Lung (tissue), 12 donors: ENCODE measurements around the gene SLC37A3. TPM values are rescaled to one million over a fixed set of nuclear protein-coding genes. Genes with fewer than 3 reads are reported as not detected.

ENCODE experiments used
- ATAC-seq: fragments of 200-7000 bp; cut with Tn5 transposase; one replicate; pipeline ENCODE4 v1.9.1; 2020; ENCODE audit warnings: moderate number of reproducible peaks; ENCODE audit not compliant: insufficient read depth, low FRiP score
- DNase-seq, 3 donors: peaks; one replicate each; pipeline ENCODE4 v3.0.0-alpha.2; 2013 to 2017
- H3K27ac ChIP-seq, 2 donors: one replicate each; pipeline ENCODE4 v1.5.1; 2013; ENCODE audit warnings: mild to moderate bottlenecking in 2 of 2, moderate library complexity in 2 of 2, control low read depth in 1 of 2, inconsistent platforms in 1 of 2, low read depth in 1 of 2, low read length in 1 of 2
- H3K27me3 ChIP-seq, 3 donors: one replicate each; pipeline ENCODE4 v1.5.1; 2013; ENCODE audit warnings: low read length in 2 of 3; ENCODE audit not compliant: control insufficient read depth in 3 of 3, insufficient read depth in 3 of 3
- H3K36me3 ChIP-seq, 4 donors: one replicate each; pipeline ENCODE4 v1.5.1; 2013; ENCODE audit warnings: low read length in 4 of 4, mild to moderate bottlenecking in 1 of 4, moderate library complexity in 1 of 4; ENCODE audit not compliant: control insufficient read depth in 4 of 4, insufficient read depth in 4 of 4
- H3K4me1 ChIP-seq, 5 donors: one replicate each; pipeline ENCODE4 v1.5.1; 2013; ENCODE audit warnings: low read length in 5 of 5, mild to moderate bottlenecking in 2 of 5, moderate library complexity in 1 of 5; ENCODE audit not compliant: control insufficient read depth in 5 of 5, insufficient read depth in 5 of 5
- H3K4me3 ChIP-seq: one replicate; pipeline ENCODE4 v1.5.1; 2013; ENCODE audit warnings: mild to moderate bottlenecking, control low read depth, moderate library complexity
- H3K9ac ChIP-seq, 2 donors: one replicate each; pipeline ENCODE4 v1.5.1; 2013; ENCODE audit warnings: low read length in 2 of 2, control low read depth in 1 of 2; ENCODE audit not compliant: insufficient read depth in 1 of 2
- H3K9me3 ChIP-seq, 4 donors: one replicate each; pipeline ENCODE4 v1.5.1; 2013; ENCODE audit warnings: low read length in 3 of 4, mild to moderate bottlenecking in 1 of 4, moderate library complexity in 1 of 4; ENCODE audit not compliant: control insufficient read depth in 4 of 4, insufficient read depth in 3 of 4
- WGBS, 2 donors: extraction: QIAGEN DNeasy Blood & Tissue Kit; methylation state at CpG; one replicate each; pipeline ENCODE4 v1.1.7; 2013; 5-methylcytosine and 5-hydroxymethylcytosine counted together
- polyA plus RNA-seq, 2 donors: library from polyadenylated mRNA; stranded (reverse); fragments of 200-250 nt; gene quantifications; one replicate each; pipeline ENCODE4 v1.2.1, GENCODE V29; 2013
- total RNA-seq, 2 donors: library from RNA; depleted of rRNA in 1 of 2; stranded (reverse); fragments of >200 nt in 1 of 2; gene quantifications; one replicate each; pipeline ENCODE4 v1.2.1, GENCODE V29; 2014 to 2021
- TF ChIP-seq, protein P1 (sequence below): IDR thresholded peaks from 2 replicates; pipeline ENCODE4 v1.5.1; 2012; ENCODE audit warnings: mild to moderate bottlenecking; ENCODE audit errors: control extremely low read depth, extremely low read depth
- donor health status: control.
- donor health status: control.
- donor health status: Bipolar disorder and iron deficiency.
- donor health status: healthy.
- donor health status: DM: yes; HTN: yes; CAD: no.

SLC37A3 gene
- total and polyA plus RNA-seq, 4 donors, result 19.2 to 53.4 (median 26.8) TPM

DNA sequence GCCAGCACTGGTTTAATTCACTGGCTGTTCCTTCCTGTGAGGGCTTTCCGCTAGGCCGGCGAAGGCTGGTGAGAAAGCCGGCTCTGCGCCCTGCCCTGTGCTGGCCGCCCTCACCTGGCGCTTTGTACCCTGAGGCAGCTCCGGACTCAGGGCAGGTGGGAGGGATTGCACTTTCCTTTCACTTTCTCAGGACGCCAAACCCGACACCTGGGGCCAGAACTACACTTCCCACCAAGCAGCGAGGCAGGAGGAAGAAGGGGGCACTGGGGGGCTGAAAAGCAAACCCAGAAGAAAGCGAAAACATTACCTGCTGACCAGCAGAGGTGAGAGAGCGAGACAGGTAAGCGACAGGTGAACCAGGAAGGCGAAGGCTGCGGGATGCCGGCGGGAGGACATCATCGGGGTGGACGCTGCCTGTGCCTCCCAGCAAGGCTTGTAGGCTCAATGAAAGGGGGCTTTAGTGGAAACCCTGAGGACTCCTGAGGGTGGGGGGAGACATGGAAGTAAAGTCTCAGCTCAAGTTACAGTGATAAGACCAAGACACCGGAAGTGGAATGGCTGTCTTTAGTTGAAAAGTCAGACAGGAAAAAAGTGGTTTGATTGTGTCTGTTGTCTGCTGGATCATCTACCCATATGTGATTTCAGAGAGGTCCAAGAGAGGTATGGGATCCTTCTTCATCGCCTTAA, 5.7 kb upstream of the SLC37A3 start, which contains the start of gene RAB19:
Gene RAB19 (plus strand): TSS at position 181 of the 687 bp plus-strand sequence. CDS start 3,589 bp downstream, outside the sequence.
- Histone ChIP-seq H3K27me3 (peaks cover 0 to 5% (median 2%) of the 10 kb centered on the region in 3 donors), H3K9me3 (no peaks in the 10 kb centered on the region), H3K36me3 (no peaks in the 10 kb centered on the region), H3K4me3 (peak within 1 kb of the TSS; percentile 30), H3K9ac (peak within 1 kb of the TSS in 1 of 2 donors; percentile 72), H3K27ac (peak within 1 kb of the TSS in 1 of 2 donors; percentile 37), H3K4me1 (peaks cover 0 to 8% (median 0%) of the 10 kb centered on the region in 5 donors)
- ATAC-seq (peak; percentile 86), DNase-seq (peak; percentile 13 to 45 (median 39))
- TF ChIP-seq, protein P1, sequence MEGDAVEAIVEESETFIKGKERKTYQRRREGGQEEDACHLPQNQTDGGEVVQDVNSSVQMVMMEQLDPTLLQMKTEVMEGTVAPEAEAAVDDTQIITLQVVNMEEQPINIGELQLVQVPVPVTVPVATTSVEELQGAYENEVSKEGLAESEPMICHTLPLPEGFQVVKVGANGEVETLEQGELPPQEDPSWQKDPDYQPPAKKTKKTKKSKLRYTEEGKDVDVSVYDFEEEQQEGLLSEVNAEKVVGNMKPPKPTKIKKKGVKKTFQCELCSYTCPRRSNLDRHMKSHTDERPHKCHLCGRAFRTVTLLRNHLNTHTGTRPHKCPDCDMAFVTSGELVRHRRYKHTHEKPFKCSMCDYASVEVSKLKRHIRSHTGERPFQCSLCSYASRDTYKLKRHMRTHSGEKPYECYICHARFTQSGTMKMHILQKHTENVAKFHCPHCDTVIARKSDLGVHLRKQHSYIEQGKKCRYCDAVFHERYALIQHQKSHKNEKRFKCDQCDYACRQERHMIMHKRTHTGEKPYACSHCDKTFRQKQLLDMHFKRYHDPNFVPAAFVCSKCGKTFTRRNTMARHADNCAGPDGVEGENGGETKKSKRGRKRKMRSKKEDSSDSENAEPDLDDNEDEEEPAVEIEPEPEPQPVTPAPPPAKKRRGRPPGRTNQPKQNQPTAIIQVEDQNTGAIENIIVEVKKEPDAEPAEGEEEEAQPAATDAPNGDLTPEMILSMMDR, result no peak
- 14% methylated on average over 22 of the region's 22 CpGs for WGBS, 2 donors

DNA sequence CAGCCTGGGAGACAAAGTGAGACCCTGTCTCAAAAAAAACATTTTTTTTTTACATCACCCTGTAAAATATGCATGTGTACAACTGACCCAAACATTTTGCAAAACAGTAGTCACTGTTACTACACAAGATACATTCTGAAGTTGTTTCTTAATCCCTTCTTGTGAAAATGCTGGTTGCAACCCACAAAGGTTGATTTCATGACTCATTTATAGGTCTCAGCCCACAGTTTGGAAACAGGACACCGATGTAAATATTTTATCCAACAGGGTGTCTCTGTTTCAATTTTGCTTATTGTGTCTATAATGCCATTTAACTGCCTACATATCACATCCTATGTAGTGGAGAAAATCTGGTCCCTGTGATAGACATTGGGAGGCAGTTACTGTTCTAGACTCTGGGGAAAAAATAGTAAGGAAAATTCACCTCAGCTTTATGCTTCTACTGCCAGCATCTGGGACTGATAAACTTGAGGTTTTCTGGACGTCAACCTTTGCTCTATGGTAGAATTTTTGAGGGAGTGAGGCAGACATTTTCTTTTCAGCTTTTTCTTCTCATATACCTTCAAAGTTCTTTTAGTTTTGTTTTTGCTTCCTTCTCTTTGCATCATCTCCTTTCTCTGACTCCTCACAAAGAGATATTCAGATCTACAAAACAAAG, 4.0 kb upstream of the SLC37A3 start:
- H3K27me3 ChIP-seq, result peaks cover 0 to 5% (median 2%) of the 10 kb centered on the region in 3 donors
- H3K4me3 ChIP-seq, result no peak overlapping the region
- no peak for DNase-seq
- ATAC-seq, result no peak
- H3K4me1 ChIP-seq, result peaks cover 0 to 8% (median 2%) of the 10 kb centered on the region in 5 donors
- no peak overlapping the region for H3K27ac ChIP-seq
- TF ChIP-seq, protein P1, result no peak
- 50 to 80% methylated on average over 2 of the region's 2 CpGs for WGBS, 2 donors
- H3K9ac ChIP-seq, result no peak overlapping the region
- peaks cover 0 to 2% (median 0%) of the 10 kb centered on the region in 4 donors for H3K9me3 ChIP-seq
- no peaks in the 10 kb centered on the region for H3K36me3 ChIP-seq

DNA sequence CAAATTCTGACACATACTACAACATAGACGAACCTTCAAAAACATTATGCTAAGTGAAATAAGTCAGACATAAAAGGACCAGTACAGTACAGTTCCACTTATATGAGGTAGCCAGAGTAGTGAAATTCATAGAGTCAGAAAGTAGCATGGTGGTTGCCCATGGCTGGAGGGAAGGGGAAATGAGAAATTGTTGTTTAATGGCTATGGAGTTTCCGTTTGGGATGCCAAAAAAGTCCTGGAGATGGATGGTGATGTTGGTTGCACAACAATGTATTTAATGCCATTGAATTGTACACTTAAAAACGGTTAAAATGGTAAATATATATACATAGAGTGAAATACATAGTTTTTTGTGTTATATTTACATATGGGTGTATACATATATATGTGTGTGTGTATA, 2.1 kb upstream of the SLC37A3 start:
- WGBS, 2 donors, result 77 to 83% methylated on average over 3 of the region's 3 CpGs
- Histone ChIP-seq H3K27me3 (peaks cover 0 to 5% (median 2%) of the 10 kb centered on the region in 3 donors), H3K4me1 (peaks cover 0 to 17% (median 3%) of the 10 kb centered on the region in 5 donors), H3K36me3 (no peaks in the 10 kb centered on the region), H3K27ac (no peak overlapping the region), H3K9ac (no peak overlapping the region), H3K4me3 (no peak overlapping the region), H3K9me3 (peaks cover 0 to 2% (median 0%) of the 10 kb centered on the region in 4 donors)
- DNase-seq, result no peak
- ATAC-seq, result no peak
- TF ChIP-seq, protein P1, result no peak
